ENCODE measurements around the gene USP43.

DNA sequence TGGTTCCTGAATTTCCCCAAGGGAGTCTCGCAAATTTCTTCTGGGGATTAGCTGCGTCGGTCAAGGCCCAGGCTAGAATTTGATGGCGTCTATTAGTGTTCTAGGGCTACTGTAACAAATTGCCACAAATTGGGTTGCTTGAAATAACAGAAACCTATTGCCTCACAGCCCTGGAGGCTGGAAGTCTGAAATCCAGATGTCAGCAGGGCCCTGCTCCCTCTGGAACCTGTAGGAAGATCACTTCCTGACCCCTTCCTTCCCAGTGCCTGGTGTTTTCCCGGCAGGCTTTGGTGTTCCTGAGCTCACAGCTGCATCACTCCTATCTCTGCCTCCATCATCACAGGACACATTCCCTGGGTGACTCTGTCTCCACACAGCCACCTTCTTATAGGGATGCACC, 121.7 kb downstream of the USP43 start:
- no peak for TF ChIP-seq EZH2 (IDR thresholded peaks at IDR 0.05; ENCODE audit: insufficient read depth, poor library complexity, severe bottlenecking)
- TF ChIP-seq EZH2phosphoT487 (IDR thresholded peaks at IDR 0.05; ENCODE audit: insufficient read depth, low read depth) = no peak
